ENCODE measurements around the gene CASP2.

- TF ChIP-seq CTCF (conservative IDR thresholded peaks at IDR 0.05) (no peak), ZFX (IDR thresholded peaks at IDR 0.05) (no peak)
These were observed 59.8 kb downstream of the CASP2 start for GRCh38 chr7:143347950-143348349.

Data from C4-2B (cell line).